Nephron (organoid): Measurements from ENCODE around the gene INAVA.
A peak's percentile ranks its signal among the peaks of the same experiment; 100 is the strongest.

Source experiments
- H3K27ac Mint-ChIP-seq, 3 experiments: 2 replicates each; pipeline ENCODE4 v1.8.0; 2020; ENCODE audit warnings: mixed read lengths in 3 of 3, mild to moderate bottlenecking in 2 of 3, moderate library complexity in 1 of 3
- H3K27me3 Mint-ChIP-seq: 2 replicates; pipeline ENCODE4 v1.8.0; 2021; ENCODE audit warnings: low read depth, mild to moderate bottlenecking, moderate library complexity, mixed read lengths
- H3K36me3 Mint-ChIP-seq: 2 replicates; pipeline ENCODE4 v1.8.0; 2020; ENCODE audit warnings: low read depth, mixed read lengths
- H3K4me1 Mint-ChIP-seq: 2 replicates; pipeline ENCODE4 v1.8.0; 2020; ENCODE audit warnings: mixed read lengths
- H3K4me3 Mint-ChIP-seq, 3 experiments: 2 replicates each; pipeline ENCODE4 v1.8.0; 2020; ENCODE audit warnings: mild to moderate bottlenecking in 3 of 3, mixed read lengths in 3 of 3, moderate library complexity in 2 of 3
- H3K9me3 Mint-ChIP-seq: 2 replicates; pipeline ENCODE4 v1.8.0; 2020; ENCODE audit warnings: mixed read lengths
- CTCF ChIP-seq, 3 experiments: fragments of 200-600 bp; sonication (generic); IDR thresholded peaks; one replicate each; pipeline ENCODE4 v1.5.0; 2021; ENCODE audit warnings: antibody characterized with exemption in 3 of 3; ENCODE audit not compliant: unreplicated experiment in 3 of 3

Gene INAVA

GRCh38 chr1:200895443-200895789 lies 716 bp downstream of the INAVA start:
- TF ChIP-seq CTCF (IDR thresholded peaks at IDR 0.05; ENCODE audit: unreplicated experiment in 3 of 3) = no peak
- Mint-ChIP-seq H3K27ac (peak overlapping the region; percentile 99 to 100 (median 99)), H3K4me3 (peak overlapping the region; percentile 54 to 95 (median 76)), H3K36me3 (peaks cover 21% of the 10 kb centered on the region), H3K4me1 (peaks cover 66% of the 10 kb centered on the region), H3K9me3 (no peaks in the 10 kb centered on the region), H3K27me3 (peaks cover 27% of the 10 kb centered on the region)

DNA sequence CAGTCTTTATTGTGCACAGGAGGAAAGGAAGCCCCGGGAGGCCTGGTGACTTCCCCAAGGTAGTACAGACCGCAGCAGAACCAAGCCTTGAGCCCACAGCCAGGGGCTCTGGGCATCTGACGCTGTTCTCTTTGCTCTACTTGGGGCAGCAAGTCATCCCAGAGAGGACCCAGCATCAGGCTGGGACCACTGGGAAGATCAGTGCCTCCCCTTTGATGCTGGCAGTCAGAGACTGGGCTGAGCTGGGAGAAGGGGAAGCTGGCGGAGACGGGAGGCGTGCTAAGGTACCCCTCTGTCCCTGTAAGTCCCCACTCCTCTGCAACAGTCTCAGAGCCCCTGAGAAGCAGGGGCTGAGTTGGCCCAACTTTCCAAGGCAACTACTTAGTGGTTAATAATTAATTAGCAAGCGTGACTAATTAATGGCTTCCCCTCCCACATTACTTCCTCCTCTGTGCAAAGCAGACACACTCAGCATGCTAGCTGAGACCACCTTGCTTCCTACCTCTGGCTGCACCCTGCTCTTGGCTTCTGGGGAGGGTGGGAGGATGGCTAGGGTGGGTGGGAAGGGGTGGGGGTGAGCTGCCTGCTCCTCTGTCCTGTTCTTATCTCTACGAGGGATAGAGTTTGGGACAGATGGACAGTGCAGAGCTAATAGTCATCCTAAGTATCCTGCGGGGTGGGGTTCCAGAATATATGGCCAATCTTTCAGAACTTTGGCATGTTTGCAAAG lies 1.3 kb downstream of the INAVA start:
- TF ChIP-seq CTCF (IDR thresholded peaks at IDR 0.05; ENCODE audit: unreplicated experiment in 3 of 3) = no peak
- Mint-ChIP-seq H3K4me1 (peaks cover 62% of the 10 kb centered on the region), H3K9me3 (no peaks in the 10 kb centered on the region), H3K27ac (peak overlapping the region; percentile 99 to 100 (median 99)), H3K36me3 (peaks cover 25% of the 10 kb centered on the region), H3K4me3 (peak overlapping the region; percentile 77 to 95 (median 80)), H3K27me3 (peaks cover 23% of the 10 kb centered on the region)

DNA sequence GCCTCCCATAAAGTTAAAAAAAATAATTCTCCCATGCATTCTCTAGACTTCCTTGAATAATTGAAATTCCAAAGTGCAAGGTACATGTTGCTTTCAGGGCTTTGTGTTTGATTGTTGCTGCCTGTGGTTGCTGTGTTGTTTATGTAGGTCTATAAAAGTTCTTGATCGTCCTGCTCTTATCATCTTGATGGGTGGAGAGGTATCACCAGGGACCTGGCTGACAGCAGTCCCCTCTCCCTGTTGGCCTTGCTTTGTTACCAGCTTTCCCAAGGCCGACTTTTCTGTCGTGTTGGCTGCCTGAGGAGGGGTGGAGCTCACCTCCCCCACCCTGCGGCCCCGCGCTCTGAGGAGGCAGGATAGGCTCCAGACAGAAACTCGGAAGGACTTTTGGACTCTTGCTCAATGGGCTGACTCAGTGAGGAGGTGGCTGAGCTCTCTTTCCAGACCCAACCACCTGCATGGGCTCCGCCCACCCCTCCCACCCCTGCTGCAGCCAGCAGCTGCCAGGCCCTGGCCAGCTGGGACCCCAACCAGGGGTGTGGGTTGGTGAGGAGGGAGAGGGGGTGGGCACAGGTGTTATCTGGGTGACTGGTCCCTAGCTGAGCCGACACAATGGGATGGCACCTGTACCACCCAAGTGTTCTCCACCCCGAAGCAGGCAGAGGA lies 2.0 kb downstream of the INAVA start:
- Mint-ChIP-seq H3K4me3 (peak overlapping the region; percentile 76 to 80 (median 77)), H3K27me3 (peaks cover 23% of the 10 kb centered on the region), H3K36me3 (peaks cover 32% of the 10 kb centered on the region), H3K27ac (peak overlapping the region; percentile 99 to 100 (median 99)), H3K9me3 (no peaks in the 10 kb centered on the region), H3K4me1 (peaks cover 62% of the 10 kb centered on the region)
- no peak for TF ChIP-seq CTCF (IDR thresholded peaks at IDR 0.05; ENCODE audit: unreplicated experiment in 3 of 3)

DNA sequence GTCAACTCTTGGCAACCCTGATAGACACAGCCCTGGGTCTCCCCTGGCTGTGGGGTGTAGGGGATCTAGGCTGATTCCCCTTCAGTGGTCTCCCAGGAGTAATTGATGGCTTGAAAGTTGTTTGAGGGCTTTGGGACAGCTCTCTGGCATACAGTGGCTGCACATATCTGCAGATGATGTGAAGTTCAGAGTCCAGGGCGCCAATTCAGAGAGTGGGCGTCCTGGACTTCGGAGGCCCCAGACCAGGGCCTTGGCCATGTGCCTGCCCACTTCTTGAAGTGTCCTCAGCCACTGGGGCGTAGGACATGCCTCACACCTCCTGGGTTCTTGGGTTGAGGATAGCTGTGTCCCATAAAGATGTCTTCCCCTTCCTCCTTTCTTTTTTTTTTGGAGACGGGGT lies 2.6 kb downstream of the INAVA start:
- no peaks in the 10 kb centered on the region for H3K9me3 Mint-ChIP-seq

GRCh38 chr1:200899015-200899386 lies 4.3 kb downstream of the INAVA start:
- Mint-ChIP-seq H3K36me3 (peaks cover 46% of the 10 kb centered on the region), H3K27me3 (peaks cover 9% of the 10 kb centered on the region), H3K4me3 (no peak overlapping the region), H3K27ac (peak overlapping the region; percentile 77 to 93 (median 92)), H3K4me1 (peaks cover 43% of the 10 kb centered on the region), H3K9me3 (no peaks in the 10 kb centered on the region)
- TF ChIP-seq CTCF (IDR thresholded peaks at IDR 0.05; ENCODE audit: unreplicated experiment in 3 of 3) = no peak

More for the DNA sequence above, 2.6 kb downstream of the INAVA start:
- Mint-ChIP-seq H3K4me3 (peak overlapping the region in 1 of 3 experiments; percentile 33), H3K4me1 (peaks cover 60% of the 10 kb centered on the region), H3K27ac (peak overlapping the region; percentile 92 to 99 (median 93)), H3K27me3 (peaks cover 20% of the 10 kb centered on the region), H3K36me3 (peaks cover 38% of the 10 kb centered on the region)
- TF ChIP-seq CTCF (IDR thresholded peaks at IDR 0.05; ENCODE audit: unreplicated experiment in 3 of 3) = no peak
